Vagina (tissue), 2 donors: ENCODE measurements around the gene TRIM46.

ENCODE experiments used
- CTCF ChIP-seq, 3 experiments: fragments of 450-650 bp in 2 of 3; fragments of 200-600 bp in 1 of 3; sonication (generic) in 1 of 3; IDR thresholded peaks; one replicate each; pipeline ENCODE4 v1.5.1; 2017 to 2019; ENCODE audit warnings: antibody characterized with exemption in 3 of 3, mild to moderate bottlenecking in 2 of 3, moderate library complexity in 2 of 3
- POLR2A ChIP-seq, 2 donors: fragments of 450-650 bp; IDR thresholded peaks; one replicate each; pipeline ENCODE4 v1.6.1; 2017; ENCODE audit warnings: antibody characterized with exemption in 2 of 2, mild to moderate bottlenecking in 2 of 2, moderate library complexity in 2 of 2

DNA sequence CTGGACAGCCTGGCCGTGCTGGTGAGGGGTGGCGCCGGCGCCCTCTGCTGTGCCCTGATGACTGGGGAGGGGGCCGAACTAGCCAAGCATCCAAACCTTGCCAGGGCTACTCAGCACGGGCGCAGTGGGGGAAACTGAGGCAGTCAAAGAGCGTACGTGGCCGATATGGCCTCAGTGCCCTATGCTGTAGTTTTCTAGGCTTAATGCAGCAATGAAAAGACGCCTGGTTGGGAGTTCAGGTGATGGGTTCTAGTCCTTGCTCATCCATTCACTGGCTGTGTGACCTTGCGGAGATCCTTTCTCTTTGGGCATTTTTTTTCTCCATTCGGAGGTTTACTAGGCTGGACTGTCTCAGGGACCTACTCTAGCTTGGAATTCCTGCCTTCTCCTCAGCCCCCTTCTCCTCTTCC is 35.7 kb downstream of the TRIM46 start:
- TF ChIP-seq POLR2A (IDR thresholded peaks at IDR 0.05) (no peak), CTCF (IDR thresholded peaks at IDR 0.05) (no peak)
